Astrocyte (in vitro differentiated cells and primary cell): ENCODE measurements around the gene GOLGA8S.
"Not testable (repeated sequence)": the region's sequence is repeated elsewhere in the genome, so short reads cannot be mapped to it uniquely, and the experiment has no call there.

Experiments used
- EZH2 ChIP-seq: IDR thresholded peaks from 2 replicates; pipeline ENCODE4 v1.6.1; 2012; ENCODE audit warnings: mild to moderate bottlenecking, low read length, inconsistent platforms; ENCODE audit not compliant: insufficient read depth
- TF ChIP-seq, protein P1 (sequence below): IDR thresholded peaks from 2 replicates; pipeline ENCODE4 v1.5.1; 2011; ENCODE audit warnings: low read depth, mild to moderate bottlenecking, inconsistent platforms, low read length, moderate library complexity; ENCODE audit not compliant: insufficient read depth

DNA sequence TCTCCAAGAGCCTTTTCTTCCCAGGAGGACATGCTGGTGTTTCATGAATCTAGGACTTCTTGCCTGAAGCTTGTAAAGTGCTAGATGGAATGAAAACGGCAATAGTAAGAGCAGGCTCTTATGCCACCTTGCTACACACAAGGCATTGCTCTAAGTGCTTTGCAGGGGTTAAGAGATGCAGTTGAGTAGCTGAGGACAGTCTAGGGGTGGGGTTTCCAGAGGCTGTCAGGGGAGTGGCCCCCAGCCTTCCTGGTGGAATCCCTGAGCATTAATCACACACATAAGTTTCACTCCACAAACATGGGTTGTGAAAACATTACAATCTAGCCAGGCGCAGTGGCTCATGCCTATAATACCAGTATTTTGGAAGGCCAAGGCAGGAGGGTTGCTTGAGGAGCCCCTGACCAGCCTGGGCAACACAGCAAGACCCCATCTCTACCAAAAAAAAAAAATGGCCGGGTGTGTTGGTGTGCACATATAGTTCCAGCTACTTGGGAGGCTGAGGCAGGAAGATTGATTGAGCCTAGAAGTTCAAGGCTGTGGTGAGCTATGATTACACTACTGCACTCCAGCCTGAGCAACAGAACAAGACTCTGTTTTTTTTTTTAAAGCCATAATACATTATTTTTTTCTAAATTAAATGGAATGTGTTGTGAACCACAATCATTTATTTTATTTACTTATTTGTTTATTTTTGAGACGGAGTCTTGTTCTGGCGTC is 58.5 kb downstream of the GOLGA8S start:
- TF ChIP-seq, protein P1, sequence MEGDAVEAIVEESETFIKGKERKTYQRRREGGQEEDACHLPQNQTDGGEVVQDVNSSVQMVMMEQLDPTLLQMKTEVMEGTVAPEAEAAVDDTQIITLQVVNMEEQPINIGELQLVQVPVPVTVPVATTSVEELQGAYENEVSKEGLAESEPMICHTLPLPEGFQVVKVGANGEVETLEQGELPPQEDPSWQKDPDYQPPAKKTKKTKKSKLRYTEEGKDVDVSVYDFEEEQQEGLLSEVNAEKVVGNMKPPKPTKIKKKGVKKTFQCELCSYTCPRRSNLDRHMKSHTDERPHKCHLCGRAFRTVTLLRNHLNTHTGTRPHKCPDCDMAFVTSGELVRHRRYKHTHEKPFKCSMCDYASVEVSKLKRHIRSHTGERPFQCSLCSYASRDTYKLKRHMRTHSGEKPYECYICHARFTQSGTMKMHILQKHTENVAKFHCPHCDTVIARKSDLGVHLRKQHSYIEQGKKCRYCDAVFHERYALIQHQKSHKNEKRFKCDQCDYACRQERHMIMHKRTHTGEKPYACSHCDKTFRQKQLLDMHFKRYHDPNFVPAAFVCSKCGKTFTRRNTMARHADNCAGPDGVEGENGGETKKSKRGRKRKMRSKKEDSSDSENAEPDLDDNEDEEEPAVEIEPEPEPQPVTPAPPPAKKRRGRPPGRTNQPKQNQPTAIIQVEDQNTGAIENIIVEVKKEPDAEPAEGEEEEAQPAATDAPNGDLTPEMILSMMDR = not testable (repeated sequence)
- not testable (repeated sequence) for TF ChIP-seq EZH2
